ENCODE data around the gene UVSSA. TPM values are rescaled to one million over a fixed set of nuclear protein-coding genes. Genes with fewer than 3 reads are reported as not detected.

UVSSA gene, protein sequence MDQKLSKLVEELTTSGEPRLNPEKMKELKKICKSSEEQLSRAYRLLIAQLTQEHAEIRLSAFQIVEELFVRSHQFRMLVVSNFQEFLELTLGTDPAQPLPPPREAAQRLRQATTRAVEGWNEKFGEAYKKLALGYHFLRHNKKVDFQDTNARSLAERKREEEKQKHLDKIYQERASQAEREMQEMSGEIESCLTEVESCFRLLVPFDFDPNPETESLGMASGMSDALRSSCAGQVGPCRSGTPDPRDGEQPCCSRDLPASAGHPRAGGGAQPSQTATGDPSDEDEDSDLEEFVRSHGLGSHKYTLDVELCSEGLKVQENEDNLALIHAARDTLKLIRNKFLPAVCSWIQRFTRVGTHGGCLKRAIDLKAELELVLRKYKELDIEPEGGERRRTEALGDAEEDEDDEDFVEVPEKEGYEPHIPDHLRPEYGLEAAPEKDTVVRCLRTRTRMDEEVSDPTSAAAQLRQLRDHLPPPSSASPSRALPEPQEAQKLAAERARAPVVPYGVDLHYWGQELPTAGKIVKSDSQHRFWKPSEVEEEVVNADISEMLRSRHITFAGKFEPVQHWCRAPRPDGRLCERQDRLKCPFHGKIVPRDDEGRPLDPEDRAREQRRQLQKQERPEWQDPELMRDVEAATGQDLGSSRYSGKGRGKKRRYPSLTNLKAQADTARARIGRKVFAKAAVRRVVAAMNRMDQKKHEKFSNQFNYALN
- 30.5 and 32.4 TPM in 2 replicates for total RNA-seq (ENCODE audit: low replicate concordance)
- long read RNA-seq, partial matches to known transcripts = 1 of 9 reads
- long read RNA-seq, other reads (novel, unspliced or antisense) = 8 of 9 reads

DNA sequence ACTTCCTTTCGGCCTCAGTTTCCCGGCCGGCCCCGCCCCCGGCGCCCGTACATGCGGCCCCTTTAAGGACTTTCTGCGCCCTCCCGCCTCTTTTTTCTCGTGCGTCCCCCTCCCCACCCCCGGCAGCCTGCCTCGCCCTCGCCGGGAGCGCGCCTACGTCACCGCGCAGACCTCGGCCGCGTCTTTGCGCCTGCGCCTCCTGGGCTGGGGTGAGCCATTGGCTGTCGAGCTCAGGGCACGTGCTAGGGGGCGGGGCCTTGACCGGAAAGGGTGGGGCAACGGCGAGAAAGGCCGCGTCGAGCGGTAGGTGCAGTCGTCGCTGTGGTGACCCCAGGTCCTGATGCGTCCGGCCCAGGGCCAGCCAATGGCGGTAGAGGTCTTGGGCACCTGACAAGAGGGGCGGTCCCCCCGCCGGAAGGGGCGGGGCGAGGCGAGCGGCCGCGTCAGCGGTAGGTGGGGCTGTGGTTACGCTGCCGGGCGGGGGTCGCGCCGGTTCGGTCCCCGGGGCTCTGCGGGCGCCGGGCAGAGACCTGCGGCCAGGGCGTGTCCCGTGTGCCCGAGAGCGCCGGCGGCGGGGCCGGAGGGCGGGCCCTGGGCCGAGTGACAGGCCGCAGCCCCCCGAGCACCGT lies at the start of gene UVSSA:
TSS of gene UVSSA (plus strand) at position 428 of the 629 bp plus-strand sequence. CDS start 884 bp downstream, outside the sequence.
- H3K36me3 Mint-ChIP-seq = peaks cover 4% of the 10 kb centered on the region
- H3K4me1 Mint-ChIP-seq (ENCODE audit: unreplicated experiment) = peaks cover 32% of the 10 kb centered on the region
- peak; percentile 100 for DNase-seq (ENCODE audit: extremely low spot score, unreplicated experiment)
- H3K27ac Mint-ChIP-seq = peak within 1 kb of the TSS; percentile 99
- H3K9me3 Mint-ChIP-seq = no peaks in the 10 kb centered on the region
- TF ChIP-seq, protein P1, sequence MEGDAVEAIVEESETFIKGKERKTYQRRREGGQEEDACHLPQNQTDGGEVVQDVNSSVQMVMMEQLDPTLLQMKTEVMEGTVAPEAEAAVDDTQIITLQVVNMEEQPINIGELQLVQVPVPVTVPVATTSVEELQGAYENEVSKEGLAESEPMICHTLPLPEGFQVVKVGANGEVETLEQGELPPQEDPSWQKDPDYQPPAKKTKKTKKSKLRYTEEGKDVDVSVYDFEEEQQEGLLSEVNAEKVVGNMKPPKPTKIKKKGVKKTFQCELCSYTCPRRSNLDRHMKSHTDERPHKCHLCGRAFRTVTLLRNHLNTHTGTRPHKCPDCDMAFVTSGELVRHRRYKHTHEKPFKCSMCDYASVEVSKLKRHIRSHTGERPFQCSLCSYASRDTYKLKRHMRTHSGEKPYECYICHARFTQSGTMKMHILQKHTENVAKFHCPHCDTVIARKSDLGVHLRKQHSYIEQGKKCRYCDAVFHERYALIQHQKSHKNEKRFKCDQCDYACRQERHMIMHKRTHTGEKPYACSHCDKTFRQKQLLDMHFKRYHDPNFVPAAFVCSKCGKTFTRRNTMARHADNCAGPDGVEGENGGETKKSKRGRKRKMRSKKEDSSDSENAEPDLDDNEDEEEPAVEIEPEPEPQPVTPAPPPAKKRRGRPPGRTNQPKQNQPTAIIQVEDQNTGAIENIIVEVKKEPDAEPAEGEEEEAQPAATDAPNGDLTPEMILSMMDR (conservative IDR thresholded peaks at IDR 0.05) = no peak
- no peaks in the 10 kb centered on the region for H3K27me3 Mint-ChIP-seq
- peak within 1 kb of the TSS; percentile 95 for H3K4me3 Mint-ChIP-seq

DNA sequence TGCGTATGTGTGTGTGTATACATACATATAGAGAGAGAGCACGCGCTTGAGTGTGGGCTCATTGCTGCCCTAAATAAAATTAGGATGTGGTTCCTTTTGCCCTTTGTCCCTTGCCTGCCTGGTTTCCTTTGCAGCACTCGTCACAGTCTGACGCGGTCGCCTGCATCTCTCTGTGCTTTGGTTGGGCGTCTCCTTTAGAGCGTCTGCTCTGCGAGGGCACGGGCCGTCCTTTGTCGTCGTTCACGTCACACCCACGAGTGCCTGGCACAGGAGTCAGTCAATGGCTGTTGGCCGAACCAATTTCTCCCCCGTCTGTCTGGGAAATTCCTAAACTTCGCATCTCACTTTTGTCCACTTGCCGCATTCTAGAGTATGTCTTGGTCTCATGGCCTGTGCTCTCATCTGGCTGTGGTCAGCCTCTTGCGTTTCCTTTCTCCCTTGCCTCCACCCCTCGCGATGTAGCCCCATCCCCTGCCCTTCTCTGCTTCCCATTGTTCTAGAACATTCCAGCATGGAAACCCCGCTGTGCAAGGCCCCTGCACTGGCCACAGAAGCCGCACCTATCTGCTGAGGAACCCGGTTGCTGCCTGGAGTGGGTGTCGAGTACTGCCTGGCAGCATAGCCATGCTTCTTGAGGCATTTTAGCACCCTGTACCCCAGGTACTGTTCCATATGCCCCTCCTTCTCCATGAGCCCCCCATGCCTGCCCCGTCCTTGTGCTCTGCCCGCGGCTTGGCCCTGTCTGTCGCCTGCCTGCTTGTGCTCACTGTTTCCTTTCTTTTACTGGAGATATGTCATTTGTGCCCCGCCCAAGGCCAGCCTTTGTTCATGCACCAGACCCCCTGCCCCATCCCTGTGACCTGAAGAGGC lies 49.3 kb upstream of the UVSSA start:
- H3K4me1 Mint-ChIP-seq (ENCODE audit: unreplicated experiment) = peaks cover 13% of the 10 kb centered on the region
- no peak overlapping the region for H3K4me3 Mint-ChIP-seq
- TF ChIP-seq, protein P1 (conservative IDR thresholded peaks at IDR 0.05) = no peak
- no peaks in the 10 kb centered on the region for H3K27me3 Mint-ChIP-seq
- no peaks in the 10 kb centered on the region for H3K9me3 Mint-ChIP-seq
- DNase-seq (ENCODE audit: extremely low spot score, unreplicated experiment) = no peak
- H3K36me3 Mint-ChIP-seq = peaks cover 22% of the 10 kb centered on the region
- peak overlapping the region; percentile 50 for H3K27ac Mint-ChIP-seq

DNA sequence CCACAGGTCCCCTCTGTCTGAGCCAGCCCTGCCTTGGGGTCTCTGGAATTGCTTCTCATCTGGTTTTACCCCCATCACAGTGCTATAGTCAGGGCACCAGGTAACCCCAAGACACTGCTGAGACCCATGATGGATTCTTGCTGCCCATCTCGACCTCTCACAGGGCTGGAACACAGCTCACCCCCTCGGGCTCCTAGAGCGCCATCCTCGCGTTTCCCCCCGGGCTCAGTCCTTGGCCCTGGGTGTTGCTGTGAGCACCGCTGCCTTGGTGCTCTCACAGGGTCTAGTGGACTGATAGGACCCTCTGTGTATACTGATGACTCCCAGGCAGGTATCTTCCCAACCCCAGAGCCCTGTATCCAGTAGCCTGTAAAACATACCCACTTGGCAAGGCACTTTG lies 48.5 kb upstream of the UVSSA start:
- Mint-ChIP-seq H3K27me3 (no peaks in the 10 kb centered on the region), H3K4me1 (ENCODE audit: unreplicated experiment) (peaks cover 12% of the 10 kb centered on the region), H3K27ac (peak overlapping the region; percentile 50), H3K4me3 (no peak overlapping the region), H3K9me3 (no peaks in the 10 kb centered on the region), H3K36me3 (peaks cover 22% of the 10 kb centered on the region)
- DNase-seq (ENCODE audit: extremely low spot score, unreplicated experiment) = no peak
- TF ChIP-seq, protein P1 (conservative IDR thresholded peaks at IDR 0.05) = no peak

DNA sequence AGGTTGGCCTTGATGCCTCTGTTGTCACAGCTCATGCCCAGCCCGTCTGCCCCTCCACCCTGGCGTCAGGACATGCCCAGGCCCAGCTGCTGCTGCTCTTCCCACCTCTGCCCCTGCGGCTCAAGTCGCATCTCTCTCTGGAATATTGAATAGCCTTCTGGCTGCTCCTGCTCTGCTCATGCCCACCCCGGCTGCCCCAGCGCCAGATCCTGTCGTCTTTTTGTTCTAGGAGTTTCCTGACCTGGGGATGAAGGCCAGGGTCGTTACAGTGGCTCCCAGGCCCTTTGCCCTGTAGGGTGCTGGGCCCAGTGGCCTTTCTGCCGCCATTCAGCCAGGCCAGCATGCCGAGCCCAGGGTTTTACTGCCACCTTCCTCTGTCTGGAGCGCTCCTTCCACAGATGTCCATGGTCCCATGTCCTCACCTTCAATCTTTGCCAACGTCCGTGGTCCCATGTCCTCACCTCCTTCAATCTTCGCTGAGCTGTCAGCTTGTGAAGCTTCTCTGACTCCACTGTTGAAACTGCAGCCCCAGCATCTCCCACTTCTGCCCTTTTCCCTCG lies 47.6 kb upstream of the UVSSA start:
- TF ChIP-seq, protein P1 (conservative IDR thresholded peaks at IDR 0.05) = no peak
- peaks cover 9% of the 10 kb centered on the region for H3K4me1 Mint-ChIP-seq (ENCODE audit: unreplicated experiment)
- H3K27me3 Mint-ChIP-seq = no peaks in the 10 kb centered on the region
- H3K9me3 Mint-ChIP-seq = no peaks in the 10 kb centered on the region
- no peak overlapping the region for H3K4me3 Mint-ChIP-seq
- H3K27ac Mint-ChIP-seq = peak overlapping the region; percentile 13
- H3K36me3 Mint-ChIP-seq = peaks cover 22% of the 10 kb centered on the region
- no peak for DNase-seq (ENCODE audit: extremely low spot score, unreplicated experiment)

All from type B pancreatic cell (in vitro differentiated cells).